GM21360 (cell line): Measurements from ENCODE around the gene PDHB.

Experiments
- ATAC-seq: cut with Tn5 transposase; IDR thresholded peaks from one replicate; pipeline ENCODE4 v1.9.1; 2021; ENCODE audit warnings: mild to moderate bottlenecking, moderate library complexity; ENCODE audit not compliant: unreplicated experiment

The PDHB gene

GRCh38 chr3:58433400-58434167 is at the start of gene PDHB:
Gene PDHB (minus strand): TSS chr3:58433832. CDS start chr3:58433809, 23 bp downstream.
- peak; percentile 90 for ATAC-seq

- no peak for ATAC-seq
These were observed 49.4 kb upstream of the PDHB start for GRCh38 chr3:58482917-58483636.

DNA sequence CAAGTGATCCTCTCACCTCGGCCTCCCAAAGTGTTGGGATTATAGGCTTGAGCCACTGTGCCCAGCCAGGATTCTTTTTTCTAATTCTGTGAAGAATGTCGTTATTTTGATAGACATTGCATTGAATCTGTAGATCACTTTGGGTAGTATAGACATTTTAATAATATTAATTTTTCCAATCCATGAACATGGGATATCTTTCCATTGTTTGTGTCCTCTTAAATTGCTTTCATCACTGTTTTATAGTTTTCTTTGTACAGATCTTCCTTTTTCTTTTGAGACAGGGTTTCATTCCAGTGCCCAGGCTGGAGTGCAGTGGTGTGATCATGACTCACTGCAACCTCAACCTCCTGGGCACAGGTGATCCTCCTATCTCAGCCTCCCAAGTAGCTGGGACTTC is 46.7 kb upstream of the PDHB start:
- no peak for ATAC-seq

DNA sequence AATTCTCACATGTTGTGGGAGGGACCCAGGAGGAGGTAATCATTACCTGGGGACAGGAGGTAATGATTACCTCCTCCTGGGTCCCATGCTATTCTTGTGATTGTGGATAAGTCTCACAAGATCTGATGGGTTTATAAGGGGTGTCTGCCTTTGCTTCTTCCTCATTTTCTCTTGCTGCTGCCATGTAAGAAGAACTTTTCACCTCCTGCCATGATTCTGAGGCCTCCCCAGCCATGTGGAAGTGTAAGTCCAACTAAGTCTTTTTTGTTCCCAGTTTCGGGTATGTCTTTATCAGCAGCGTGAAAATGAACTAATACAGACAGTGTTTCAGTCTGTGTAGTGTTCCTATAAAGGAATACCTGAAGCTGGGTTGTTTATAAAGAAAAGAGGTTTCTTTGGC is 45.1 kb upstream of the PDHB start:
- no peak for ATAC-seq

- no peak for ATAC-seq
These were observed 41.4 kb upstream of the PDHB start for GRCh38 chr3:58474967-58475578.

DNA sequence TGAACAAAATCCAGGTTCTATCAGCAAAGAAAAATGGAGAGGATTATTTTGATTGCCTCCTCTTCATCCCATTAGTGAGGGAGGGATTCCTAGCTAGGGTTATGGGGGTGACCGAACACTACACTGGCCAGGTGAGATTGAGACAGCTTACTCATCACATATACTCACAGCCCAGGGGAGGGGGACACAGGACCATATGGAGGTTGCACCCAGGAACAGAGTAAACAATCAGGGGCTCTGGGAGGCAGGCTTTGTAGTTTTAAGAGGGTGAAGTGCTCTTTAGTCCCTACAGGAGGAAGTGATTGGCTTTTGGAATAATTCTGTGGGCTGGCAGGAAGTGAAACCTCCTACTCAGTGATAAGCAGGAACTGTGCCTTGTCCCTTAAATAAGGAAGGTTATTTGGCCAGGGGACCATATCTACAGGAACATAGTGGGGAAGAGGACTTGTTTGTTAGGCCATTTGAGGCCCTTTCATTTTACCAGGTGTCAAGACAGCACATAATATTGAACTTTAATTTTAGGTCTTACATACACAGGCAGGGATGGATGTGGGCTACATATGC is 40.8 kb upstream of the PDHB start:
- ATAC-seq, result no peak

DNA sequence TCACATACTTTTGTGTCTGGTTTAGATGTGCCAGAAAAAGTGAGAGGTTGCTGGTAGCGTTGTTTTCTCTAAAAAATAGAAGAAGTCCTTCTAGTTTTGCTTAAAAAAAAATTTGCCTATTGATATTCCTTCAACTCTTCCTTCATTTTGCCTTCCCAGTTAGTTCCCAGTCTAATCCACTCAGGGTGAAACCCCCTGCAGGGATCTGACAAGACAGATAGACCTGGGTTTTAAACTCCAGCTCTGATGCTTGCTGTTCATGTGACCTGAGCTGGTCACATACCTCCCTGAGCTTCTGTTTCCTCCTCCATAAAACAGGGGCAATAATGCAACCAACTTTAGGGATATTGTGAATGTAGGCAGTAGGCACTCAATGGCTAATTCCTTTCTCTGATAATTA is 39.6 kb upstream of the PDHB start:
- ATAC-seq, result no peak

DNA sequence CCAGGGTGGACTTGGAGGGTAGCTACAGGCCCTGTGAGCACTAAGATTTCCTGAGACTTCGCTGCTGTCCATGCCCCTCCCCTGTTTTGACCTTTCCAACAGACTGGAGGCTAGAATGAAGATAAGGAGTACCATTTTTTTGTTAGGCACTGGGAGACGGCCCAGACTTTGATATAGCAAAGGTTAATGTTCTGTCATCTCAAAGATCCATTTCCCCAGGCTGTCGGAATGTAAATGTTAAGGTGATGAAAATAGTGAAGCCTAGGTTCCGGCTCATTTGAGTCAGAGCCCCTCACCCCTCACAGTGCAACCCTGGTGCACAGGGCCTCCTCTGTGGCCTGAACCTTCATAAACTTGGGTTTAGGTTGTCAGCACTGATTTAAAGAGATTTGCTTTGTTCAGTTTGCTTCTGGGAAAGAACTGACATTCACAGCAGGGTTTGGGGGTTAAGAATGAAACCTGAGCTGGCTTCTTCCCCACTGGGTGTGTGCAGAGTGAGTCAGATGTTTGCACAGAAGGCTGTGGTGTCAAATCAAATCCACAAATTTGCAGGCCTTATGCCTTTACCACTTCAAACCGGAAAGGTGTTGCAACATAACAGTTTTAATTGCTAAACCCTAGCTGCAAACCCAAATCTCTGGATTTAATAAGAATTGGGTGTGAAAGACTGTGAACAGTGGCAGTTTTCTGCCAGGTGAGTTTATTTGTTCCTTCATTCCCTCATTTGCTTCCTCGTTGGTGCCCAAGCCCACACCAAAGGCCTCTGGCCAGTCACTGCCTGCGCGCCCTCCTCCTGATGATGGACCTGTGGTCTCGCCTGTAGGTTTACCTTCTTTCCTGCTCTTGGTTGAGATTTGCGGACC is 37.6 kb upstream of the PDHB start:
- ATAC-seq, result no peak

GRCh38 chr3:58470363-58471024 is 36.9 kb upstream of the PDHB start:
- ATAC-seq, result no peak

GRCh38 chr3:58469096-58469495 is 35.5 kb upstream of the PDHB start:
- ATAC-seq, result no peak

DNA sequence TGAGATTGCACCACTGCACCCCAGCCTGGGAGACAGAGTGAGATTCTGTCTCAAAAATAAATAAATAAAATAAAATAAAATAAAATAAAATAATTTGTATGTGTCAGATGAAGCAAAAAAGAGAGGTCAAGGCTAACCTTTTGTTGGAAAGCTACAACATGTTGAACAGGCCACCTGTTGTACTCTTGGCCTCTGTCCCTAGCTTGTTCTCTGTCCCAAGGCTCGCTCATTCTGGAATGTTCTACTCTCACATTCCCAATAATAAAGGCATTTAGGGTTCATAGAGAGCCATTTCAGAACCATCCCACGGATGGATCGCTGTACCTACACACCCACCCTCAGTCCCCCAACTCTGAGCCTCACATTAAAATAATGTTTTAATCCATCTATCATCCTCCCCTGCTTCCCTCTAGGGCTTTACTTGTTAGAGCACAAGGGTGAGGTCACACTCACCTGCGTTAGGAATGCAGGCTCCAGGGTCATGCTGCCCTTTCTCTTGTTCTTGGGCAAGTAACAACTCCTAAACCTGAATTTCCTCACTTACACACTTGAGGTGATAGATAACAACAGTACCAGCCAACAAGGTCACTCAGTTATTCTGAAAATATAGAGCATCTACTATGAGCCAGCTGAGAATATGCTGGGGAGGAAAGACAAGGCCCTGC is 33.4 kb upstream of the PDHB start:
- ATAC-seq, result no peak

DNA sequence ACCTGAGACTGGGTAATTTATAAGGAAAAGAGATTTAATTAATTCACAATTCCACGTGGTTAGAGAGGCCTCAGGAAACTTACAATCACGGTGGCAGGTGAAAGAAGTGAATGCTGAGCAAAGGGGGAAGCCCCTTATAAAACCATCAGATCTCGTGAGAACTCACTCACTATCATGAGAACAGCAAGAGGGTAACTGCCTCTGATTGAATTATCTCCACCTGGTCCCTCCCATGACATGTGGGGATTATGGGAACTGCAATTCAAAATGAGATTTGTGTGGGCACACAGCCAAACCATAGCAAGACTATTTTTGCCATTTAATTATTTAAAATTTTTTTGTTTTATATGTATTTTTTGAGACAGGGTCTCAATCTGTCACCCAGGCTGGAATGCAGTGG is 31.2 kb upstream of the PDHB start:
- ATAC-seq, result no peak

DNA sequence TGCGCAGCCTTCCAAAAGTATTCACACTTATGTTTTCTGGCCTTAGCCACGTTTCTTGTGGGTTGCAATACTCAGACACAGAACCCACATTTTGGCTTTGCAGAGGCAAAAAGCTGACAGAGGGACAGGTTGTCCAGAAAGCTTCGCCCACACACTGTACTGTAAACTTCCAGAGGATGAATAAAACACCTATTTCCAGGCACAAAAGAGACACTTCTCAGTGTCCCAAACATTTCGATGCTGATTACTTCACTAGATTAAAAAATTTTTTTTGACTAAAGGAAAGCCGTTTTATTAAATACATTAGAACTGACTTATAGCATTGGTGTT is 30.3 kb upstream of the PDHB start:
- no peak for ATAC-seq

DNA sequence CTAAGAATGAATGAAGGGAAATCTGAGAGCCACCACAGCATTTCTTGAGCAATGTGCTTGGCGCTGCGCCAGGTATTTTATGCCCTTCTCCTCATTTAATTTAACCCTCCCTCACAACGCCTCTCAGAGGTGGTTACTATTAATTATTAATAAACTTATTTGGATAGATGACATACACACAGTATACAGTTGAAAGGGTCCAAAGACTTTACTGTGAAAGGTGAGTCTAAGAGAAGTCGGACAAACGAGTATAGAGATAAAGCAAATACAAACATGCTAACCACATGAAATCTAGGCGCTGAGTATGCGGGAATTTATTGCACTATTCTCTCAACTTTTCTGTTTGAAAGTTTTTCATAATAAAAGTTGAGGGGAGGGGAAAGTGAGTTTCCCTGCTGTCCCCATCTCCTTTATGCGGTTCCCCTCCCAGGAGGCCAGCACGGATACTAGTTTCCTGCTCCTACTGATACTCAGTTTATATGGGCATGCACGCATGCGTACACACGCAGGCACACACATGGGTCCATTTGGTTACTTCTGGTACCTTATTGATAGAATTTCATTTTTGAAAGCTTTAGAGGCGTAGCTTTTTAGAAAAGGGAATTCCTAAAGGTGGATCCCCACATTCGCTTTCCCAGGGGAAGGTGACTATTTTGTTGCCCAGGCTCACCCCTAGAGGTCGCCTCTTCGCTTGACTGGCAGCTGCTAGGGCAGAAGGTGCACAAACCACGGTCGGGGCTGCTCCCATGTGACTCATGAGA is 29.7 kb upstream of the PDHB start:
- ATAC-seq, result peak; percentile 90

DNA sequence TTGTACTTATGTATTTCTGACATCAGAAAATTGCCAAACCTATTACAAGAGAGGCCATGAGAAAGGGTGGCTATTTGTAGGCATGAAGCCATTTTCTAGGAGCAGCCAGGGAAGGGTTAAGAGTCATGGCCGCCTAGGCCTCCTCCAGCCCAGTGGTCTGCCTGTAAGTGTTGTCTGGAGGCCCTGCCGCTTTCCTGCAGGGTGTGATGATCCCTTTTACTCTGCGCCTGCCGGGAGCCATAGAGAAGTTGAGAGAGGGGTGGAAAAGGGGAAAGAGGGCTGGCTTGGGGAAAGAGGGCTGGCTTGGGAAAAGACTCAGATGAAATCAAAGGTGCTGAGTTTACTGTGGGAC is 29.2 kb upstream of the PDHB start:
- no peak for ATAC-seq

DNA sequence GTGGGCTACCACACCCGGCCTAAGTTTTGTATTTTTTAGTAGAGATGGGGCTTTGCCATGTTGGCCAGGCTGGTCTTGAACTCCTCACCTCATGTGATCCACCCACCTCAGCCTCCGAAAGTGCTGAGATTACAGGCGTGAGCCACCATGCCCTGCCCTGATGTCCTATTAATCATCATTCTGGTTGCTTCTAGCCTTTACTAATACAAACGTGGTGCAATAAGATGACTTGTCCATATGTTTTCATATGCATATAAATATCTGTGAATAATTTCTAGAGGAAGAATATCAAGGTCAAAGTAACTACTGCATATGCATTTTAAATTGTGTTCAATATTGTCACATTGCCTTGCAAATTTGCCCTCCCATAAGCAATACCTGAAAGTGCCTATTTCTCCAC is 25.5 kb upstream of the PDHB start:
- ATAC-seq, result no peak

DNA sequence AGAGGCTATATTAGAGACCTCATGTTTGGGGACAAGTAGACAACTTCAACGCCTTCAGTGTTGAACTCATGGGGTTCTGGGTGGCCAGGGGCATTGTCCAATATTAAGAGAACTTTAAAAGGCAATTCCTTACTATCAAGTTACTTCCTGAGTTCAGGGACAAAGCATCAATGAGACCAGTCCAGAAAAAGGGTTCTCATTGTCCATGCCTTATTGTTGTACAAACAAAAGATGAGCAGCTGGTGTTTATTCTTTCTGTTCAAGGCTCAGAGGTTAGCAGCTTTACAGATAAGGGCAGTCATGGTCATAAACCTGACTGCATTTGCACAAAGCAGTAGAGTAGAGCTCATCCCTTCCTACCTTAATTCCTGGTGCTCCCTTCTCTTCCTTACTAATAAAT is 18.5 kb upstream of the PDHB start:
- ATAC-seq, result no peak

DNA sequence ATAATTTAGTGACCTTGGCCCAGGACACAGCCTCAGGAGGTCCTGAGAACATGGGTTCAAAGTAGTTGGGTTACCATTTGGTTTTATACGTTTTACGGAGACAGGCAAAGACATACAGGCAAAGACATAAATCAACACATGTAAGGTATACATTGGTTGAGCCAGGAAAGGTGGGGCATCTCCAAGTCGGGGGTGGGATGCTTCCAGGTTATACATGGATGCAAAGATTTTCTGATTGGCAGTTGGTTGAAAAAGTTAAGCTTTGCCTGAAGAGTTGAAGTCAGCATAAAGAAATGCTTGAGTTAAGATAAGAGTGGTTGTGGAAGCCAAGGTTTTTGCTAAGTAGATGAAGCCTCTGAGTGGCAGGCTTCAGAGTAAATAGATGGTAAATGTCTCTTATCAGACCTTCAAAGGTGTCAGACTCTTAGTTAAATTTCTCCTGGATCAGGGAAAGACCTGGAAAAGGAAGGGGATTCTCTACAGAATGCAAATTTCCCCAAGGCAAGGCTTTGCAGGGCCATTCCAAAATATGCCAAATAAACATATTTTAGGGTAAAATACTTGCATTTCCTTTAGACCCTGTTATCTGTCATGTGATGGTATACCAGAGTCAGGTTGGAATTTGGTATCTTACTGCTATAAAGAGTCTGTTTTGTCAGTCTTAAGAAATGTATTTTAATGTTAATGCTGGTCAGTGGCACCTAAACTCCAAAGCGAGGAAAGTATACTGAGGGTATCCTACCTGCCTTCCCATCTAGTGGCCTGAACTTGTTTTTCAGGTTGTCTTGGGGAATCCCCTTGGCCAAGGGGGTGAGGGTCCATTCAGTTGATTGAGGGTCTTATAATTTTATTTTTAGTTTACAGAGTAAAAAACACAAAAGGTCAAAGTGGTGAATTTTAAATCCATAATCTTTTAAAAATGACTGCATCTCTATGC is 8.2 kb upstream of the PDHB start:
- no peak for ATAC-seq
